Measurements from ENCODE around the gene MORN3. TPM values are rescaled to one million over a fixed set of nuclear protein-coding genes. Genes with fewer than 3 reads are reported as not detected.

MORN3 gene
- total RNA-seq, 2 experiments from 2014 or later, result 0.51 to 1.1 TPM

DNA sequence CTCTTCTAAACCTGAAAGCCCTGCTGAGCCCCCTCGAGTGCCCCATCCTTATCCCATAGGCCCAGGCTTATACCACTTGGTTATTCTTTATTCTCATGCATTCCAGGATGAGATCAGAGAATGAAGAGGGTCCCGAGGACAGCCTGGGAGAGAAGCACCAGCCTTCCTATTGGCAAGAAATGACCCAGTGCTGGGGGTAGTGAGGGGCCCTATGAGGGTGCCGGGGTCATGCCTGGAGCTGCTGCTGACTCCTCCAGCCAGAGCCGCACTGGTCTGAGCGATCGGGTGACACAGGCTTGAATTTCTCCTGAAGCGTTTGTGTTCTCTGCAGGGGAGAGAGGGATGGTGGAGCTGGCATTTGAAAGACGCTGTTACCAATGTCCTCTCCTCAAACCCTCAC is 18.1 kb downstream of the MORN3 start:
- H3K27ac Mint-ChIP-seq, result no peak overlapping the region
- ChIA-PET POLR2A (interaction anchor here (0.6 to 1.1 kb wide), 5 partner anchors 12 to 229 kb away, joined by 3 to 5 read pairs (median 3); partner anchors contain the start of gene ORAI1), CTCF (interaction anchor here (2.1 kb wide), 1 partner anchor 31 kb away, joined by 8 read pairs; no protein-coding TSS in a partner anchor)
- peaks cover 29% of the 10 kb centered on the region for H3K4me1 Mint-ChIP-seq (ENCODE audit: low read depth)
- no peak overlapping the region for H3K4me3 Mint-ChIP-seq
- H3K27me3 Mint-ChIP-seq, result no peaks in the 10 kb centered on the region
- peaks cover 1% of the 10 kb centered on the region for H3K9me3 Mint-ChIP-seq
- no peak for ATAC-seq
- intact Hi-C loops (cut with micrococcal nuclease), result no loop called here
- TF ChIP-seq, protein P1, sequence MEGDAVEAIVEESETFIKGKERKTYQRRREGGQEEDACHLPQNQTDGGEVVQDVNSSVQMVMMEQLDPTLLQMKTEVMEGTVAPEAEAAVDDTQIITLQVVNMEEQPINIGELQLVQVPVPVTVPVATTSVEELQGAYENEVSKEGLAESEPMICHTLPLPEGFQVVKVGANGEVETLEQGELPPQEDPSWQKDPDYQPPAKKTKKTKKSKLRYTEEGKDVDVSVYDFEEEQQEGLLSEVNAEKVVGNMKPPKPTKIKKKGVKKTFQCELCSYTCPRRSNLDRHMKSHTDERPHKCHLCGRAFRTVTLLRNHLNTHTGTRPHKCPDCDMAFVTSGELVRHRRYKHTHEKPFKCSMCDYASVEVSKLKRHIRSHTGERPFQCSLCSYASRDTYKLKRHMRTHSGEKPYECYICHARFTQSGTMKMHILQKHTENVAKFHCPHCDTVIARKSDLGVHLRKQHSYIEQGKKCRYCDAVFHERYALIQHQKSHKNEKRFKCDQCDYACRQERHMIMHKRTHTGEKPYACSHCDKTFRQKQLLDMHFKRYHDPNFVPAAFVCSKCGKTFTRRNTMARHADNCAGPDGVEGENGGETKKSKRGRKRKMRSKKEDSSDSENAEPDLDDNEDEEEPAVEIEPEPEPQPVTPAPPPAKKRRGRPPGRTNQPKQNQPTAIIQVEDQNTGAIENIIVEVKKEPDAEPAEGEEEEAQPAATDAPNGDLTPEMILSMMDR (IDR thresholded peaks at IDR 0.05), result no peak
- DNase-seq, result no peak
- H3K36me3 Mint-ChIP-seq (ENCODE audit: low read depth), result peaks cover 19% of the 10 kb centered on the region

DNA sequence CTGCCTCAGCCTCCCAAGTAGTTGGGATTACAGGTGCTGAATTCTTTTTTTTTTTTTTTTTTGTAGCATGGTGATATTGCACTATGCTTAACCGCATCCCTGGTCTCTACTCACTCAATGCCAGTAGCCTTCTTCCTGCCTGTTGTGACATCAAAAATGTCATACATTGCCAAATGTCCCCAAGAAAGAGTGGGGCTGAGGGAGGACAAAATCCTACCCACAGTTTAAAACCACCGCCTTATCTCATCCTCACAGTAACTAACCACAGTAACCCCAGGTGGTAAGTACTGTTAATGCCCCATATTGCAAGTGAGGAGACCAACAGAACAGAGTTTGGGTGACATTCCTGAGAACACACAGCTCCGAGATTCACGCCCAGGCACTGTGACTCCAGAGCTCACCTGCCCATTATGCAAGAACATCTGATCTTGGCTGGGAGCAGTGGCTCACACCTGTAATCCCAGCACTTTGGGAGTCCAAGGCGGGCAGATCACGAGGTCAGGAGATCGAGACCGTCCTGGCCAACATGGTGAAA is 19.6 kb downstream of the MORN3 start:
- Mint-ChIP-seq H3K36me3 (ENCODE audit: low read depth) (peaks cover 16% of the 10 kb centered on the region), H3K9me3 (peaks cover 1% of the 10 kb centered on the region), H3K4me1 (ENCODE audit: low read depth) (peaks cover 26% of the 10 kb centered on the region), H3K27ac (peak overlapping the region; percentile 47), H3K27me3 (no peaks in the 10 kb centered on the region), H3K4me3 (no peak overlapping the region)
- ChIA-PET CTCF (interaction anchor here (1.6 to 2.1 kb wide), 2 partner anchors 22 to 32 kb away, joined by 6 to 8 read pairs; no protein-coding TSS in a partner anchor), POLR2A (interaction anchor here (0.6 to 1.3 kb wide), 3 partner anchors 11 to 22 kb away, joined by 3 to 4 read pairs (median 3); no protein-coding TSS in a partner anchor)
- intact Hi-C loops (cut with micrococcal nuclease), result no loop called here
- TF ChIP-seq, protein P1 (IDR thresholded peaks at IDR 0.05), result no peak
- DNase-seq (peak; percentile 44), ATAC-seq (peak; percentile 77)

DNA sequence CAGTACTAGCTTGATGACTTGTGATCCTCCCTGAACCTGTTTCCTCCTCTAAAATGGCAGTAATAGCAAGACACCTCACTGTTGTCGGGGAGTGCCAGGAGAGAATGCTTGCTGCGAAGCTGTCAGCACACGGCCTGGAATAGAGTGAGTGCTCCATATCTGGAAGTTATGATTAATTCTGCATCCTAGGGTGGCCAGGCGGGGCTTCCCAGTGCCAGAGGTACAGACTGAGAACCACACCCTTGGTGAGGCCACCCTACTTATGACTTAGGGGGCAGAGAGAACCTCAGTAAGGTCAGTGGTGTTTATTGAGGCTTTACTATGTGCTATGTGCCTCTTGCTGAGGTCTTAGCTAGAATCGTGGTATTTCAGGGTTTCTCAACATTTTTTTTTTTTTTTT is 20.1 kb downstream of the MORN3 start:
- intact Hi-C loops (cut with micrococcal nuclease), result no loop called here
- POLR2A ChIA-PET, result interaction anchor here (0.6 to 1.7 kb wide), 5 partner anchors 11 to 23 kb away, joined by 3 to 13 read pairs (median 4); no protein-coding TSS in a partner anchor
- TF ChIP-seq, protein P1 (IDR thresholded peaks at IDR 0.05), result no peak
- Mint-ChIP-seq H3K4me1 (ENCODE audit: low read depth) (peaks cover 24% of the 10 kb centered on the region), H3K4me3 (no peak overlapping the region), H3K27me3 (no peaks in the 10 kb centered on the region), H3K9me3 (peaks cover 1% of the 10 kb centered on the region), H3K27ac (peak overlapping the region; percentile 58), H3K36me3 (ENCODE audit: low read depth) (peaks cover 15% of the 10 kb centered on the region)
- CTCF ChIA-PET, result interaction anchor here (1.3 to 1.6 kb wide), 3 partner anchors 12 to 155 kb away, joined by 3 to 6 read pairs (median 5); no protein-coding TSS in a partner anchor
- DNase-seq (no peak), ATAC-seq (peak; percentile 25)

DNA sequence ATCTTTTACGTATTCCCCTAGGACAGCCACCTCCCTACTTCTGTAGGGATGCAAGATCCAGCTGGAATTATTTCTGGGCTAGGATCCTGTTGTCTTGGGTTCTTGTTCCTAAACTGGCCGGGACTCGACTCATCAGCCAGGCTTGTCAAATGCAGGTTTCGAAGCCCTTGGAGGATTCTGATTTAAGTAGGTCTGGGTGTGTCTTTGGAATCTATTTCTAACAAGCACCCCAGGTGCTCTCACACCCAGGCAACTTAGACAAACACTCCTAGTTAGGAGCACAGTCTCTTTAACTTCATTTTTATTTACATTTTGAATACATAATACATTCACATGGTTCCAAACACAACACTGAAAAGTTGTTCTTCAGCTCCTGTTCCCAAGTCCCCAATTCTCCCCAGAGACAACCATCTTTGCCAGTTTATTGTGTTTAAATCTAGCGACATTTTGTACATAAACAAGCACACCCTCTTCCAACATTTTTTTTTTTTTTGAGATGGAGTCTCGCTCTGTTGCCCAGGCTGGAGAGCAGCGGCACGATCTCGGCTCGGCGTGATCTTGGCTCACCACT is 20.9 kb downstream of the MORN3 start:
- ChIA-PET POLR2A (interaction anchor here (0.6 to 1.7 kb wide), 3 partner anchors 10 to 23 kb away, joined by 3 to 13 read pairs (median 5); no protein-coding TSS in a partner anchor), CTCF (interaction anchor here (0.8 to 1.6 kb wide), 5 partner anchors 11 to 154 kb away, joined by 3 to 6 read pairs (median 3); no protein-coding TSS in a partner anchor)
- intact Hi-C loops (cut with micrococcal nuclease), result no loop called here
- TF ChIP-seq, protein P1 (IDR thresholded peaks at IDR 0.05), result no peak
- no peak for DNase-seq
- Mint-ChIP-seq H3K4me1 (ENCODE audit: low read depth) (peaks cover 17% of the 10 kb centered on the region), H3K9me3 (no peaks in the 10 kb centered on the region), H3K27ac (no peak overlapping the region), H3K27me3 (no peaks in the 10 kb centered on the region), H3K36me3 (ENCODE audit: low read depth) (peaks cover 10% of the 10 kb centered on the region), H3K4me3 (no peak overlapping the region)
- ATAC-seq, result no peak

DNA sequence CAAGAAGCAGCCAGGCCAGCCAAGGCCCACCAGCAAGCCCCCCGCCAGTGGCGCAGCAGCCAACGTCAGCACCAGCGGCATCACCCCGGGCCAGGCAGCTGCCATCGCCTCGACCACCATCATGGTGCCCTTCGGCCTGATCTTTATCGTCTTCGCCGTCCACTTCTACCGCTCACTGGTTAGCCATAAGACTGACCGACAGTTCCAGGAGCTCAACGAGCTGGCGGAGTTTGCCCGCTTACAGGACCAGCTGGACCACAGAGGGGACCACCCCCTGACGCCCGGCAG is 28.2 kb downstream of the MORN3 start:
- intact Hi-C loops (cut with micrococcal nuclease), result no loop called here
- H3K27ac Mint-ChIP-seq, result peak overlapping the region; percentile 79
- H3K4me3 Mint-ChIP-seq, result no peak overlapping the region
- CTCF ChIA-PET, result no interaction called here
- TF ChIP-seq, protein P1 (IDR thresholded peaks at IDR 0.05), result no peak
- no peak for DNase-seq
- POLR2A ChIA-PET, result interaction anchor here (0.8 to 3.4 kb wide), 3 partner anchors 14 to 1097 kb away, joined by 3 to 16 read pairs (median 4); partner anchors contain the start of gene ORAI1
- H3K27me3 Mint-ChIP-seq, result no peaks in the 10 kb centered on the region
- ATAC-seq, result no peak
- no peaks in the 10 kb centered on the region for H3K9me3 Mint-ChIP-seq
- peaks cover 36% of the 10 kb centered on the region for H3K36me3 Mint-ChIP-seq (ENCODE audit: low read depth)
- H3K4me1 Mint-ChIP-seq (ENCODE audit: low read depth), result peaks cover 24% of the 10 kb centered on the region

Measured in activated CD8-positive, alpha-beta T cell treated with anti-CD3 and anti-CD28 coated beads for 36 hours (primary cell).